Measurements from ENCODE around the gene FBXW8. TPM values are rescaled to one million over a fixed set of nuclear protein-coding genes. Genes with fewer than 3 reads are reported as not detected.

FBXW8 gene
- total RNA-seq, 1 donor from 2014 or later: 28.2 TPM

- Mint-ChIP-seq H3K9me3 (no peaks in the 10 kb centered on the region), H3K4me3 (peak overlapping the region; percentile 96), H3K4me1 (ENCODE audit: unreplicated experiment) (peaks cover 29% of the 10 kb centered on the region), H3K27ac (peak overlapping the region; percentile 79), H3K36me3 (peaks cover 2% of the 10 kb centered on the region), H3K27me3 (peaks cover 80% of the 10 kb centered on the region)
- no peak for DNase-seq (ENCODE audit: extremely low spot score, unreplicated experiment)
- TF ChIP-seq CTCF (conservative IDR thresholded peaks at IDR 0.05): no peak
Observed at GRCh38 chr12:116879509-116880212, 31.1 kb upstream of the FBXW8 start.

GRCh38 chr12:116880213-116880816 lies 30.4 kb upstream of the FBXW8 start:
- peak overlapping the region; percentile 96 for H3K4me3 Mint-ChIP-seq
- peak overlapping the region; percentile 73 for H3K27ac Mint-ChIP-seq
- H3K27me3 Mint-ChIP-seq: peaks cover 83% of the 10 kb centered on the region
- H3K9me3 Mint-ChIP-seq: no peaks in the 10 kb centered on the region
- no peak for DNase-seq (ENCODE audit: extremely low spot score, unreplicated experiment)
- no peaks in the 10 kb centered on the region for H3K36me3 Mint-ChIP-seq
- peaks cover 29% of the 10 kb centered on the region for H3K4me1 Mint-ChIP-seq (ENCODE audit: unreplicated experiment)
- no peak for TF ChIP-seq CTCF (conservative IDR thresholded peaks at IDR 0.05)

- DNase-seq (ENCODE audit: extremely low spot score, unreplicated experiment): no peak
- H3K4me3 Mint-ChIP-seq: peak overlapping the region; percentile 96
- peaks cover 81% of the 10 kb centered on the region for H3K27me3 Mint-ChIP-seq
- peak overlapping the region; percentile 73 for H3K27ac Mint-ChIP-seq
- no peaks in the 10 kb centered on the region for H3K36me3 Mint-ChIP-seq
- H3K4me1 Mint-ChIP-seq (ENCODE audit: unreplicated experiment): peaks cover 29% of the 10 kb centered on the region
- TF ChIP-seq CTCF (conservative IDR thresholded peaks at IDR 0.05): no peak
- H3K9me3 Mint-ChIP-seq: no peaks in the 10 kb centered on the region
Observed at GRCh38 chr12:116880817-116881324, 29.9 kb upstream of the FBXW8 start.

GRCh38 chr12:116881325-116881876 lies 29.3 kb upstream of the FBXW8 start, which contains the start of gene HRK:
HRK (minus strand) TSS chr12:116881441; CDS start chr12:116881307, 134 bp downstream.
- H3K27me3 Mint-ChIP-seq: peaks cover 77% of the 10 kb centered on the region
- H3K4me3 Mint-ChIP-seq: peak within 1 kb of the TSS; percentile 96
- H3K27ac Mint-ChIP-seq: peak within 1 kb of the TSS; percentile 73
- H3K9me3 Mint-ChIP-seq: no peaks in the 10 kb centered on the region
- TF ChIP-seq CTCF (conservative IDR thresholded peaks at IDR 0.05): no peak
- no peak for DNase-seq (ENCODE audit: extremely low spot score, unreplicated experiment)
- H3K36me3 Mint-ChIP-seq: no peaks in the 10 kb centered on the region
- H3K4me1 Mint-ChIP-seq (ENCODE audit: unreplicated experiment): peaks cover 28% of the 10 kb centered on the region

GRCh38 chr12:116881877-116882507 lies 28.8 kb upstream of the FBXW8 start:
- no peak for DNase-seq (ENCODE audit: extremely low spot score, unreplicated experiment)
- Mint-ChIP-seq H3K27ac (no peak overlapping the region), H3K4me3 (peak overlapping the region; percentile 84), H3K4me1 (ENCODE audit: unreplicated experiment) (peaks cover 24% of the 10 kb centered on the region), H3K36me3 (no peaks in the 10 kb centered on the region), H3K9me3 (no peaks in the 10 kb centered on the region), H3K27me3 (peaks cover 75% of the 10 kb centered on the region)
- TF ChIP-seq CTCF (conservative IDR thresholded peaks at IDR 0.05): no peak
